Erythroblast (primary cell): ENCODE results near the gene OSBP.

Experiments used
- GATA1 ChIP-seq: IDR thresholded peaks from 2 replicates; pipeline ENCODE4 v1.6.1; 2011; ENCODE audit warnings: low read depth, mild to moderate bottlenecking, control low read depth, low read length, moderate library complexity
- POLR2A ChIP-seq: IDR thresholded peaks from 2 replicates; pipeline ENCODE4 v1.6.1; 2011; ENCODE audit warnings: mild to moderate bottlenecking, low read length

DNA sequence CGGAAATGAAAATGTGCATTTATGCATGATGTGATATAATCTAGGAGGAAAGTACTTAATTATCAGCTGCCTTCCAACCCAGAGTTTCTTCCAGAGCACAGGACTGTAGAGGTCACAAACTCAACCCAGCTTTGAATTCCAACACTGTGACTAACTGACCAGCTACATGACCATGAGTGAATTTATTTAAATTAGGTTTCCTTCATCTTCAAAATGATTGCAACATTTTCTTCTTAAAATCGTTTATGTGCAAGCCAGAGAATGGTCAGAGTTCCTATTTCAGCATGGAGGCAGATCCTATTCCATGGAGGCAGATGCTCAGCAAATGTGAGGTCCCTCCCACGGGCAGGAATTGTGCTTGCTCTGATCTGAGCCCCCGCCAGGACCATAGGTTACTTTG lies 42.4 kb downstream of the OSBP start:
- TF ChIP-seq POLR2A = no peak
- TF ChIP-seq GATA1 = no peak
